Medulla oblongata (tissue), 1 donor: ENCODE measurements around the gene SORD.
"Not testable (repeated sequence)": the region's sequence is repeated elsewhere in the genome, so short reads cannot be mapped to it uniquely, and the experiment has no call there.

ENCODE experiments used
- DNase-seq: peaks from one replicate; pipeline ENCODE4 v3.0.0-alpha.2; 2015; ENCODE audit errors: extremely low spot score

SORD gene

GRCh38 chr15:45097466-45097865 is 74.5 kb downstream of the SORD start:
- DNase-seq, result no peak

DNA sequence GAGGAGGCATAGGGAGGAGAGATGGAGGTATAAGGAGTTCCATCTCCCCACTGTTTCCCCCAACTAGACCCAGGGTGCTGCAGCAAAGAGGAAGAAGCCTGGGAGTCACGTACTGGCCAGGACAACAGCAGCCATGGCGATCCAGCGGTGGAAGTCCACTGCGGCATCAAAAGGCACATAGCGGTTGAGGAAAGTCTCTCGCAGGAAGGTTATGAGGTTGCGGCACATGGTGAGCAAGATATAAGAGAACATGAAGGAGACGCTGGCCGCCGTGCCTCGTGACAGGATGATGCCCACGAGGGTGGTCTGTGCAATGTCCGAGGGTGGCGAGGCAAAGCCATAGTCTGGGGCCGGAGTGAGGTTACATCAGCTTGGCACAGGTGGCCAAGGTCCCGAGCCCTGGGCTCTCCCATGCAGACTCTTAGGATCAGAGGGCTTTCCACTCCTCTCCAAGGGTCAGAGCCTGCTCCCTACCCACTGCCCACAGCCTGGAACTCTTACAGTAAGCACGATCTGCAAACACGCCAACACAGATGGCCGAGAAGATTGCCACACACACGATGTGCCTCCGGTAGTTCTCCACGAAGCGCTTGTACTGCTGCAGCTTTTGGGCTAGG is 76.7 kb downstream of the SORD start:
- DNase-seq, result no peak

- DNase-seq, result no peak
Measured at GRCh38 chr15:45100884-45101625, 78.1 kb downstream of the SORD start.

DNA sequence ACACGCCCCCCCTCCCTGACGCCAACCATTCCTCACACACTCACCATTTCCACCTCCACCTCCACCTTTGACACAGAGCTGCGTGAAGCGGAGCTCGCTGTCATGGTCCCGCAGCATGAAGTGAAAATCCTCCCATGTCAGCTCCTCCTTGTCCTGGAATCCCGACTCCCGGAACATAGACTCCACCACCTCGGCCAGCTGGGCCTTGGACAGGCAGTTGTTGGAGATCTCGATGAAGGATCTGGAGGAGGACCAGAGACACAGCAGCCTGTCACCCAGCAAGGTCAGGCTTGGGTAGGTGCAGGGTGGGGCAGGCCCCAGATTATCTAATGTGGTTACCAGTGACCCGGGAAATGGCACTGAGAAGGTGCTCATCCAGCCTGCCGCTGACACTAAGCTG is 78.8 kb downstream of the SORD start:
- no peak for DNase-seq

- DNase-seq, result no peak
Measured at GRCh38 chr15:45102226-45102625, 79.2 kb downstream of the SORD start.

DNA sequence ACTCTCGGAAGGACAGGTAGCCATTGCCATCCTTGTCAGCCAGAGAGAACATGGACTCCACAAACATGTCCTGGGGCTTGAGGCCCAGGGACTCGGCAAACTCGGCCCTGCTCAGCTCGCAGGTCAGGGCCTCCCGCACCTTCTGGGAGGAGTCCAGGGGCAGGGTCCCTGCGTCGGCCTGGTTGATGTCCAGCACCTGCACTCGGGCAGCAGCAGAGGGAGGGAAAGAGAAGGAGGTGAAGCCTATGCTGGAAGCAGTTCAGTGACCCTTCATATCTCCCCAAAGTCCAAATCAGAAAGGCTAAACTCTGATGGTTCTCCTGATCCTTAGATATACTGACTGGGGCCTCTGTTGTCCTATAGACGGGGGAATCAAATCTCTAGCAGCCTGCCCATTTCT is 81.2 kb downstream of the SORD start:
- not testable (repeated sequence) for DNase-seq

DNA sequence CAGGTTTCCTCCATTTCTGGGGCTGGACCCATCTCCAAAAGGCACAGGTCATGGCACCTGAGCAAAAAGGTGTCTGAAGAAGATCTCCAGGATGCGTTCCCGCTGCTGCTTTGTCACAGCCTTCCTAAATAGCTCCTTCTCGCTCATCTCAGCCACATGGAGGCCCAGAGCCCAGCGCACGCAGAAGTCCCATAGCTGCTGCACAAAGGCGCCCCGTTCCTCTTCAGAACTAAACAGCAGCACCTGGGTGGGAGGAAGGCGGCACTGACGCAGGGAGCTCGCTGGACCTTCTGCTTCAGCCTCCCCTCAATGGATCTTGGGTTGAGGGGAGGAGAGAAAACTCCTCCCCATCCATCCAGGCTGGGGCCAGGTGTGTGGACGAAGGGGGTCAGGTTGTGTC is 82.6 kb downstream of the SORD start:
- no peak for DNase-seq

DNA sequence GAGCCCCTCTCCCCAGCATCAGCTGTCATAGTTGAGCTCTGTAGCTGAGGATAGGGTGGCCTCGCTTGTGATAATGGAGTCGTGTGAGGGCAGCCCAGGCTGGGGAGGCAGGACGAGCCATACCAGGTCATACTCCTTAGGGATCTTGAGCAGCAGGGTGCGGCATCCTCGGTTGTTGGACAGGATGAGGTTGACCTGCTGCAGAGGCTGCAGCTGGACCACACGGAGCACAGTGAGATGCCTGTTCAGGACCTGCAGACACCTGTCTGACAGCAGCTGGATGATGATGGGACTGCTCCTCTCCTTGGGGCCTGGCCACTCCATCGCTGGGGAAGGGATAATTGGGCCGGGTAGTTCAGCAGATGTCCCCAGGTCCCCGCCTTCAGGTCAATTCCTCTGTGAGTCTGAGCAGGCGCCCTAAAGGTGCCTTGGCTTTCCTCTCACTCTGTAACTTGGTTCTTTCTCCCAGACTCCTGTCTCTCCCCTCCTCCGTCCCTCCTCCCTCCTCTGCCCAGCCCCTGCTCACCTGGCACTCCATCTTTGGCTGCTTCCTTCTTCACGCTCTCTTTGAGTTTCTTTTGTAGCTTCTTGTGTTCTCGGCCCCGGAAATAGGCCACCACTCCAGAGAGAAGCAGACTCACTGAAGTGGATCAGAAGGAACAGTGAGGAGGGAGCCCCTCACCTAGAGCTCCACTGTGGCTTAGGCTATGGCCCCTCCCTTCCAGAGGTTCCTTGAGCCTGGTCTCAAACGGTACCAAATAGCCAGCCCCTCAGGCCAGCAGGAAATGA is 83.2 kb downstream of the SORD start:
- no peak for DNase-seq

DNA sequence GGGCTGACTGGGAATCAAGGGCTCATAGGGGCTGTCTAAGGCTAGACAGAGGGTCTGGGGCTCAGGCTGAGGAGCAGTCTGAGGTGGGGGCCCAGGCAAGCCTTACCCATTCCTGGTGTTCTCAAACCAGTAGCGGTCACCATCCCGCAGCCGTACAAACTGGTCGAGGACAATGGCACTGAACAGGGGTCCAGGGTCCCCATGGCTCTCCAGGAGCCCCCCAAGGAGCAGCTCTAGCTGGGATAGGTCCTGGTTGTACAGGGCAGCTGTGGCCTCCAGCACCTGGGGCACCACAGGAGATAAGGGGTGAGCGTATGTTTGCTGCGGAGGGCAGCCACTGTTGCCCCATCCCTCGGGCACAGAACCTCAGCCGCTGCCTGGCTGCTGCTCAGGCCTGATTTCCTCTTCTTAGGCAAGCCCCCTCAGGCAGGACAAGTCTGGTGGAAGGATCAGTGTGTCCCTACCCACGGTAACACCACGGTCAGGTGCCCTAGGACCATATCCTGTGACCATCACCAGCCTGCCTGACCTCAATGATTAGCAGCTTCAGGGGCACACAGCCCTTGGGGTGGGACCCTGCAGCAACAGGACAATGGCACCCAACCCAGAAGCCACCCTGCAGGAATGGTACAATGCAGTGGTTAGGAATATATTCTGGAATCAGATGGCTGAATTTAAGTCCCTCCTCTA is 85.1 kb downstream of the SORD start:
- no peak for DNase-seq

DNA sequence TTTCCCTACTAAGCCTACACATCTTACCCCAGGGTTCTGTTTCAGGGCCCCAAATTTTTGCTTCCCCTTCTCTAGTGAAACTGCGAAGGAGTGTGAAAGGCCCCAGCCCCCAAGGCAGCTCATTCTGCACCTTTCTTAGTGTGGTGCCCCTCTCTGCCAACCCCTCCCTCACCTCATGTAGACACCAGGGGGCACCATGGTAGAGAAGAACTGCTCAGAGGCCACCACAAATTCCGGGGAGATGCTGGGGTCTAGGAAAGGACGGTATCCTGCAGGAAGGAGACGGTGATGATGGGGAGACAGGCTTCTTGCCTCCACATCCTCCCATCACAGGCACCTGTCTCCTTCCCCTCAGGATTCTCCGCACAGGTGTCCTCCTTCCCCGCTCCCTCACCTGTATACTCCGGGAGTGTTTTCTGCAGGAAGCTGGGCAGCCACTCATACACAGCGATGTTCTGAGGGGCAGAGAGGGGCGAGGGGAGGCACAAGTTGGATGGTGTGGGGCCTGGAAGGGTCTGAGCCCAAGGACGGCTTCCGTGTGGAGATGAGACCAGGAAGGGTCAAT is 87.3 kb downstream of the SORD start:
- DNase-seq, result no peak

DNA sequence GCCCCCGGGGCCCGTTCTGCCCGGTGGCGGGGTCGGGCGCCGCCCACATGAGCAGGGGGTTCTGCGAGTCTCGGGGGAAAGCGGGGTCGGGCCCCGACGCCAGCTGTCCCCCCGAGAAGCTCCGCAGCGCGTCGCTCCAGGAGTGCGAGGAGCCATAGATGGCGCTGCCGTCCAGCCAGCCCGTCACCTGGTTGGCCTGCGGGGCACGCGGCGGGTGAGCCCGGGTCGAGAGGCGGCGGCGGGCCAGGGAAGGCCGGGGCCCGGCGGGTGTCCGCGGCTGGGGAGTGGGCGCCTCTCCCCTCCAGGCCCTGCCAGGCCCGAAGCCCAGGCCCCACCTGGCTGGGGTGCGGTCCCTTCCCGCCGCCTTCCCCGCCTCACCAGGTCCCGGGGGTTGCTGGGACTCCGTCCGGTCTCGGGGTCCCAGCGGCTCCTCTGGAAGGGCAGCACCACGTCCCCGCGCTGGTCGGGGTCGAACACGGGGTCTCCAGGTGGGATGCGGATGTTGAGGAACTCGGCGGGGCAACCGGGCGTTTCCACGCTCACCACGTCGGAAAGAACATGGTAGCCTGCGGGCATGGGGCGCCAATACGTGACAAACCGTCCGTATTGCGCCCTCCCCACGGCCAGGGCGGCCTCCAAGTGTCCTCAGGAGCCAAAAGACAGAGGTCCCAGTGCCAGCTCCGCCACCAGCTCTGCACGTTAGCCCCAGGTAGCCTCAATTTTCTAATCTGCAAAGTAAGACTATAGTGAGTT is 88.6 kb downstream of the SORD start:
- no peak for DNase-seq

DNA sequence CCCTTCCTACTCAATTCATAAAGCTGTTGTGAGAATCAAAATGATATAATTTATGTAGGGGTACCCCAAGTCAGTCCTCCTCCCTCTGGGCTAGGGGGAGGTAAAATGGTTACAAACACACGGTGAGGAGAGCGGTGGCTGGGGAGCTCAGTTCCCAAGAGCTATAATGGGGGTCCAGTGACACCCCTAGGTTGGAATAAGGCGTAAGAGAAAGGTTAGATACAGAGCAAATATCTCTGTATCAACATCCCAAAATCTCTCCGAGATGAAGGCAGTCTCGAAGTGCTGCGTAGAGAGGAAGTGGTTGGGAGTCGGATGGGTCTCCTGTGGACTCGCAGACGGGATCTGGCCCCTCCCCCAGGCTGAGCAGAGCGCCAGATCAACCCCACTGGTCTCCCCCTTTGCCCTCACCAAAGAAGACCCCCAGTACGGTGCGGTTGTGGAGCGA is 89.2 kb downstream of the SORD start:
- DNase-seq, result no peak

GRCh38 chr15:45112591-45113379 is 89.8 kb downstream of the SORD start:
- DNase-seq, result no peak

DNA sequence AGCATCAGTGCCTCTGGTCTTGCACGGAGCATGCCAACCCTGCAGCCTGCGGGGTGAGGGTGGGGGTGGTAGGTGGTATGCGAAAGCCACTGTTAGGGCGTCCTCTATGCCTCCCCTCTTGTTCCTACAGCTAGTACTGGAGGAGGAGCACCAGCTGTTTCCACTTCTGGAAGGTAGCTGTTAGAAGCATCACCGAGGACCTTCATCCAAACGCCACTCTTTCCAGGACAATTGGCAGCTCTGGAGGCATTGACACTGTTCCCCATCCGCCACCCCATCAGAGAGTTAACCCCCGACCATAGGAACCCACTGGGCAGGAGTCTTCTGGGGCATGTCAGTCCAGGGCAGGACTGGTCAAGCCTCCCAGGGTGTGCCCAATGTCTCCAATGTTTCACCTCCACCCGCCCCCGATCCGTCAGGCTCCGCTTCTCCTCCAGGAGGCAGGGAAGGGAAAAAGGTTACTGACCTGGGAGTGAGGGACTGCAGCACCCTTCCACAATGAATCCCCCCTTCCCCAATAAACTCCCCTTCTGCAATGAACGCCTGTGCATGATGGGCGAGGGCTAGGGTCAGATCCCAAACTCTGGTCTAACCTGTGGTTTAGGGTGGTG is 90.5 kb downstream of the SORD start:
- DNase-seq, result no peak

DNA sequence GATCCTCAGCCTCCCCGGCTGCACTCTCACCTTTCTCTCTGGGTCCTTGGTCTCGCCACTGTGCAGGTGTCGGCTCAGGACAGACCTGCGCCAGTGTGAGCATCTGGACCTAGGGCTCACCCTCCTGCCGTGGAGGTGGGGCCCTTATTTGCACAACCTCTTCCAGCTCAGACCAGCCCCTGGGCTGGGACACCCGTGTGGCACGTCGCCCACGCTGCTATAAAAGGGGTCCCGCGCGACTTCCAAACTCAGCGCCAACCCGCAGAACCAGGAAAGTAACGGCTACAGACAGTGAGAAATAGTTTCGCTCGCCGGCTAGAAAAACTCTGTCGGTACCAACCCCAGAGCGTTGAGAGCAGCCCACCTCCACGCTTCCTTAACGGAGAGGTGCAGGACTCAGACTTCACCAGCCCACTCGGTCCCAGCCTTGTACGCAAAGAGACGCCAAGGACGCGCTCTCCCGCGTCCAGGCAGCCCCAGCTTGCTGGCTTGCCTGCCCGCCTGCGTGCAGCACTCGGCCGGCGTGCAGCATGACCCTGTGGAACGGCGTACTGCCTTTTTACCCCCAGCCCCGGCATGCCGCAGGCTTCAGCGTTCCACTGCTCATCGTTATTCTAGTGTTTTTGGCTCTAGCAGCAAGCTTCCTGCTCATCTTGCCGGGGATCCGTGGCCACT is 91.2 kb downstream of the SORD start, which contains the start of the genes DUOX2 and DUOXA2:
Gene DUOX2, minus strand, starts transcription at position 97 of the 675 bp plus-strand sequence. CDS start 761 bp downstream, outside the sequence.
Gene DUOXA2, plus strand, starts transcription at position 251 of the 675 bp plus-strand sequence. Its CDS starts 280 bp downstream, at position 531.
- DNase-seq, result no peak

DNA sequence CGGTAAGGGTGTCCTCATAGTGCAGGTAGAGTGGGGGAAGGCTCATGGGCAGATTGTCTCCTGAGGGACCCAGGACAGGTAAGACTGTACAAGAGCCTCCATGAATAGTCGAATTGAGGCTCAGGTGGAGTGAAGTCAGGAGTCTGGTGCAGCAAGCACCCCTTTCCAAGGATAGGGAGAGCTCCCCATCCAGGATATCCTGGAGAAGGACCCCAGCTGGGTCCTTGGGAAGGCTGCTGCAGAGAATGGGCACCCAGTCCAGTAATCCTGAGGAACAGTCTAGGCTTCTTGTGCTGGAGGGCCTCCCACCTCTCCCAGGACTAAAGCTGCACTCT is 91.7 kb downstream of the SORD start:
- no peak for DNase-seq

GRCh38 chr15:45115312-45115820 is 92.4 kb downstream of the SORD start:
- no peak for DNase-seq

- DNase-seq, result no peak
Measured at GRCh38 chr15:45116006-45116481, 93.0 kb downstream of the SORD start.
